Measurements from ENCODE around the gene CBR3.

DNA sequence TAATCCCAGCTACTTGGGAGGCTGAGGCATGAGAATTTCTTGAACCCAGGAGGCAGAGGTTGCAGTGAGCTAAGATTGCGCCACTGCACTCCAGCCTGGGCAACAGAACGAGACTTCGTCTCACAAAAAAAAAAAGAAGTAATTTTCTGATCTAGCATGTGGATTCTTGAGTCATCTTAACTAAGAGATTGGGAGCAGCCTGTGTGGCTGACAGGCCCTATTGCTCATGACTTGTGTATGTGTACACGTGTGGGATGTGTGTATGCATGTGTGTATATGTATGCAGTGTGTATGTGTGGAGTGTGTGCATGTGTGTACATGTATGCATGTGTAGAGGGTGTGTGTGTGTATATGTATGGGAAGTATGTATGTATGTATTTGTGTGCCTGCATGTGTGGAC lies 51.2 kb downstream of the CBR3 start:
- TF ChIP-seq POLR2A (IDR thresholded peaks at IDR 0.05) = no peak
- no peak for TF ChIP-seq CTCF (IDR thresholded peaks at IDR 0.05)
